ENCODE results near the gene DNM3.

GRCh38 chr1:172125812-172126430, 284.6 kb downstream of the DNM3 start:
- TF ChIP-seq CTCF (IDR thresholded peaks at IDR 0.05) (no peak), EZH2 (IDR thresholded peaks at IDR 0.05) (no peak), EZH2phosphoT487 (IDR thresholded peaks at IDR 0.05) (no peak)

All from neural progenitor cell (in vitro differentiated cells).